ENCODE data around the gene HBB.

GRCh38 chr11:5258543-5259262 lies 31.8 kb upstream of the HBB start:
- TF ChIP-seq POLR2A (IDR thresholded peaks at IDR 0.05), result no peak
- no peak for TF ChIP-seq EP300 (IDR thresholded peaks at IDR 0.05)
- TF ChIP-seq CTCF (IDR thresholded peaks at IDR 0.05), result no peak

Measured in stomach (tissue), 4 donors.